ENCODE measurements around the gene FAM240A. TPM values are rescaled to one million over a fixed set of nuclear protein-coding genes. Genes with fewer than 3 reads are reported as not detected.
A peak's percentile ranks its signal among the peaks of the same experiment; 100 is the strongest.

The FAM240A gene
- under 1 TPM in 1 of 4 donors, not detected in 3; 0.64 TPM for total RNA-seq

- DNase-seq (ENCODE audit: low spot score in 2 of 2), result no peak
- Histone ChIP-seq H3K9me3 (no peaks in the 10 kb centered on the region), H3K4me1 (peaks cover 40% of the 10 kb centered on the region), H3K36me3 (no peaks in the 10 kb centered on the region), H3K27me3 (no peaks in the 10 kb centered on the region), H3K4me3 (no peak within 1 kb of the TSS), H3K27ac (peak within 1 kb of the TSS; percentile 44)
- WGBS, result 42% methylated on average over 9 of the region's 9 CpGs
- TF ChIP-seq EP300 (IDR thresholded peaks at IDR 0.05) (no peak), POLR2AphosphoS5 (IDR thresholded peaks at IDR 0.05) (peak in 1 of 3 donors; percentile 45)
These were observed at the start of gene FAM240A for GRCh38 chr3:46612324-46612723. Gene FAM240A (plus strand): TSS chr3:46612525. CDS start chr3:46612684, 159 bp downstream.

DNA sequence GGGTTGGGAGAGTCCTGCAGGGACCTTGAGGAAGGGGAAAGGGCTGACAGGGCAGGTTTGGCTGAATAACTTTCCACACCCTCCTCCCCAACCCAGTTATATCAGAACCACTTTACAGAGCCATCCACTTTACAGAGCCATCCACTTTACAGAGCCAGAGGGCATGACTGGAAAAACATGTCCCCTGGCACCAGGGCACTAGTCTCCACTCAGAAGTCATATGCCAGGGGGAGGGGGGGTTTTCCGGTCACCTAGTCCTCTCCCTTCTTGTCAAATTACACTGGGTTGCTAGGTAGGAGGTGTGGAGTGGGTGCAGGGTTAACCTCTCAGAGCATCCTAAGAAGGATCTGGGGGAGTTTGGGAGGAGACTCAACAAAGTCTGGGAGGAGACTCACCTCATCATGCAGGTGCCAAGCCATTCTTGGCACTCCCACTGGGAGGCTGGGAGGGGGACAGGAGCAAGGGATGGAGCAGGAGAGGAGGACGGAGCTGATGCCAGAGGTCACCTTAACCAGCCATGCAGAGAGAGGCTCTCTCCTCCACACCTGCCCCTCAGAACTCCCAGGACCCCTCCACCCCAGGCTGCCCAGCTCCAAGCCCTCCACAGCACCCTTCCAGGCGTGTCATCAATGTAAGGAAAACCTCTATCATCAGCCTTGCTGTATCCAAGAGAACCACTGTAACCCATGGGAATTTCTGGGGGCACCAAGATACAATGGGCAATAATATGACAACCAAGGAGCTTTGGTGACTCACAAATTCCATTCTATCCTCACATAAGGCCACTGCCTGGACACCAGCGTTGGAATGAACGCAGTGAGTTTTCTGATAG lies 47.9 kb upstream of the FAM240A start:
- TF ChIP-seq POLR2AphosphoS5 (IDR thresholded peaks at IDR 0.05), result no peak
- TF ChIP-seq POLR2A (IDR thresholded peaks at IDR 0.05), result no peak
- no peak for TF ChIP-seq EP300 (IDR thresholded peaks at IDR 0.05)
- no peak for TF ChIP-seq CTCF (IDR thresholded peaks at IDR 0.05)
- H3K9me3 ChIP-seq, result no peaks in the 10 kb centered on the region
- WGBS, result 61% methylated on average over 4 of the region's 5 CpGs
- peak overlapping the region; percentile 89 for H3K27ac ChIP-seq
- H3K27me3 ChIP-seq, result peaks cover 12% of the 10 kb centered on the region
- H3K4me3 ChIP-seq, result peak overlapping the region; percentile 62
- peaks cover 18% of the 10 kb centered on the region for H3K4me1 ChIP-seq
- H3K36me3 ChIP-seq, result no peaks in the 10 kb centered on the region
- peak in 1 of 2 donors; percentile 64 for DNase-seq (ENCODE audit: low spot score in 2 of 2)

- 66% methylated on average over 4 of the region's 4 CpGs for WGBS
- Histone ChIP-seq H3K4me1 (peaks cover 18% of the 10 kb centered on the region), H3K36me3 (no peaks in the 10 kb centered on the region), H3K9me3 (no peaks in the 10 kb centered on the region), H3K4me3 (peak overlapping the region; percentile 62), H3K27ac (peak overlapping the region; percentile 89), H3K27me3 (peaks cover 12% of the 10 kb centered on the region)
- TF ChIP-seq EP300 (IDR thresholded peaks at IDR 0.05) (no peak), POLR2A (IDR thresholded peaks at IDR 0.05) (no peak), POLR2AphosphoS5 (IDR thresholded peaks at IDR 0.05) (no peak), CTCF (IDR thresholded peaks at IDR 0.05) (no peak)
- peak in 1 of 2 donors; percentile 35 for DNase-seq (ENCODE audit: low spot score in 2 of 2)
These were observed 47.2 kb upstream of the FAM240A start for GRCh38 chr3:46565077-46565476.

DNA sequence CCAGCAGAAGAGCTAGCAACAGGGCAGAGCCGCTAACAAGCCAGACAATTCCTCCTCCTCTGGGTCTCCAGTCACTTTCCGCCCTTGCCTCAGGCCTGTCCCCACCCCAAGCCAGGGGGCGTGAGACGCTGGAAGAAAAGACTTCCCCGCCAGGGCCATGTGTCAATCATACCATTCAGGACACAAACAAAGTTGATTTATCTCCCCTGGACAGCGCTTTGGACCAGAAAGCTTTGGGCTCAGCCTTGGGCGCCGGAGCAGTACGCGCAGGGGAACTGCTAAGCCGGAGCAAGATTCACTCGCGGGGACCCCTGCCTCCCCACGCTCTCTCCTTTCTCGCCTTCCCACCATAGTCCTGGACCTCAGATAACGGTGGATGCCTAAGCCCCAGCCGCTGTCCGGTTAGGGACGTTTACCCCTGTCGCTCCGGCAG lies 46.7 kb upstream of the FAM240A start:
- peak; percentile 75 to 77 for DNase-seq (ENCODE audit: low spot score in 2 of 2)
- under 1% methylated on average over 8 of the region's 21 CpGs for WGBS
- Histone ChIP-seq H3K36me3 (no peaks in the 10 kb centered on the region), H3K27me3 (peaks cover 12% of the 10 kb centered on the region), H3K9me3 (no peaks in the 10 kb centered on the region), H3K4me3 (peak overlapping the region; percentile 62), H3K4me1 (peaks cover 18% of the 10 kb centered on the region), H3K27ac (peak overlapping the region; percentile 89)
- no peak for TF ChIP-seq POLR2AphosphoS5 (IDR thresholded peaks at IDR 0.05)
- no peak for TF ChIP-seq CTCF (IDR thresholded peaks at IDR 0.05)
- TF ChIP-seq POLR2A (IDR thresholded peaks at IDR 0.05), result no peak
- no peak for TF ChIP-seq EP300 (IDR thresholded peaks at IDR 0.05)

- H3K4me3 ChIP-seq, result peak within 1 kb of the TSS; percentile 62
- peaks cover 18% of the 10 kb centered on the region for H3K4me1 ChIP-seq
- peaks cover 12% of the 10 kb centered on the region for H3K27me3 ChIP-seq
- 3% methylated on average over 8 of the region's 39 CpGs for WGBS
- H3K9me3 ChIP-seq, result no peaks in the 10 kb centered on the region
- peak; percentile 78 to 84 for DNase-seq (ENCODE audit: low spot score in 2 of 2)
- H3K27ac ChIP-seq, result peak within 1 kb of the TSS; percentile 89
- H3K36me3 ChIP-seq, result no peaks in the 10 kb centered on the region
- TF ChIP-seq CTCF (IDR thresholded peaks at IDR 0.05) (no peak), POLR2AphosphoS5 (IDR thresholded peaks at IDR 0.05) (peak in 1 of 3 donors; percentile 8), POLR2A (IDR thresholded peaks at IDR 0.05) (peak in 1 of 2 donors; percentile 46), EP300 (IDR thresholded peaks at IDR 0.05) (no peak)
These were observed 46.2 kb upstream of the FAM240A start, which contains the start of gene LRRC2 for GRCh38 chr3:46566040-46566641. Gene LRRC2 (minus strand): TSS chr3:46566302. CDS start chr3:46551591, 14,711 bp downstream.
